Liver (tissue), 9 donors: ENCODE data around the gene MCTP1. TPM values are rescaled to one million over a fixed set of nuclear protein-coding genes. Genes with fewer than 3 reads are reported as not detected.

Source experiments
- DNase-seq: peaks from one replicate; pipeline ENCODE4 v3.0.0-alpha.2; 2017; ENCODE audit warnings: low spot score
- H3K27ac ChIP-seq, 2 donors: one replicate each; pipeline ENCODE4 v1.7.0; 2013; ENCODE audit warnings: inconsistent platforms in 2 of 2, low read length in 2 of 2, control low read depth in 1 of 2, low read depth in 1 of 2, mild to moderate bottlenecking in 1 of 2
- H3K27me3 ChIP-seq, 4 donors: one replicate each; pipeline versions ENCODE4 v1.6.1 to v1.7.0; 2013; ENCODE audit warnings: low read length in 3 of 4, inconsistent platforms in 1 of 4, mild to moderate bottlenecking in 1 of 4, moderate library complexity in 1 of 4; ENCODE audit not compliant: control insufficient read depth in 4 of 4, insufficient read depth in 4 of 4
- H3K36me3 ChIP-seq, 4 donors: one replicate each; pipeline versions ENCODE4 v1.6.1 to v1.7.0; 2013; ENCODE audit warnings: low read length in 3 of 4, mild to moderate bottlenecking in 3 of 4, low read depth in 1 of 4, moderate library complexity in 1 of 4; ENCODE audit not compliant: control insufficient read depth in 4 of 4, insufficient read depth in 3 of 4
- H3K4me1 ChIP-seq, 4 donors: one replicate each; pipeline versions ENCODE4 v1.6.1 to v1.7.0; 2013; ENCODE audit warnings: low read length in 3 of 4, mild to moderate bottlenecking in 3 of 4, moderate library complexity in 1 of 4; ENCODE audit not compliant: control insufficient read depth in 4 of 4, insufficient read depth in 4 of 4
- H3K4me3 ChIP-seq, 3 donors: one replicate each; pipeline versions ENCODE4 v1.6.1 to v1.7.0; 2013; ENCODE audit warnings: low read length in 3 of 3, control low read depth in 1 of 3, low read depth in 1 of 3, mild to moderate bottlenecking in 1 of 3
- H3K9ac ChIP-seq, 2 donors: one replicate each; pipeline ENCODE4 v1.7.0; 2013; ENCODE audit warnings: low read length in 2 of 2, mild to moderate bottlenecking in 2 of 2, moderate library complexity in 2 of 2, control low read depth in 1 of 2, low read depth in 1 of 2
- H3K9me3 ChIP-seq, 4 donors: one replicate each; pipeline versions ENCODE4 v1.6.1 to v1.7.0; 2013; ENCODE audit warnings: low read length in 3 of 4; ENCODE audit not compliant: control insufficient read depth in 4 of 4
- FOXA1 ChIP-seq: IDR thresholded peaks from 2 replicates; pipeline ENCODE4 v1.6.1; 2016; ENCODE audit warnings: antibody characterized with exemption
- GABPA ChIP-seq, 2 donors: IDR thresholded peaks in 1 of 2; conservative IDR thresholded peaks in 1 of 2; 2 replicates each; pipeline ENCODE4 v1.6.1; 2016; ENCODE audit warnings: antibody characterized with exemption in 2 of 2, mild to moderate bottlenecking in 1 of 2, moderate library complexity in 1 of 2
- HNF4A ChIP-seq, 2 donors: conservative IDR thresholded peaks; 2 replicates each; pipeline ENCODE4 v1.6.1; 2016; ENCODE audit warnings: antibody characterized with exemption in 2 of 2, mild to moderate bottlenecking in 2 of 2
- HNF4G ChIP-seq: IDR thresholded peaks from 2 replicates; pipeline ENCODE4 v1.6.1; 2016; ENCODE audit warnings: antibody characterized with exemption
- JUND ChIP-seq, 2 donors: IDR thresholded peaks; 2 replicates each; pipeline ENCODE4 v1.6.1; 2016; ENCODE audit warnings: antibody characterized with exemption in 2 of 2
- NR2F2 ChIP-seq: IDR thresholded peaks from 2 replicates; pipeline ENCODE4 v1.6.1; 2016; ENCODE audit warnings: antibody characterized with exemption
- RAD21 ChIP-seq, 2 donors: IDR thresholded peaks; 2 replicates each; pipeline ENCODE4 v1.6.1; 2016; ENCODE audit warnings: antibody characterized with exemption in 2 of 2, mild to moderate bottlenecking in 2 of 2
- RXRA ChIP-seq, 2 donors: IDR thresholded peaks; 2 replicates each; pipeline ENCODE4 v1.6.1; 2017 to 2018; ENCODE audit warnings: antibody characterized with exemption in 2 of 2, mild to moderate bottlenecking in 1 of 2
- TAF1 ChIP-seq: conservative IDR thresholded peaks from 2 replicates; pipeline ENCODE4 v1.6.1; 2016; ENCODE audit warnings: antibody characterized with exemption, mild to moderate bottlenecking
- YY1 ChIP-seq: IDR thresholded peaks from 2 replicates; pipeline ENCODE4 v1.6.1; 2016; ENCODE audit warnings: antibody characterized with exemption, mild to moderate bottlenecking
- WGBS: extraction: QIAGEN DNeasy Blood & Tissue Kit; methylation state at CpG from one replicate; pipeline ENCODE4 v1.1.7; 2013; 5-methylcytosine and 5-hydroxymethylcytosine counted together
- polyA plus RNA-seq, 2 donors: library from polyadenylated mRNA; stranded (reverse) in 1 of 2; unstranded in 1 of 2; fragments of 200-250 nt in 1 of 2; fragments of >200 nt in 1 of 2; fragmentation: Nextera tagmentation in 1 of 2; extraction: Ambion mirVana in 1 of 2; gene quantifications; one replicate each; pipeline versions ENCODE4 v1.2.1 to v1.2.3, GENCODE V29; 2013 to 2015
- total RNA-seq, 2 donors: library from RNA; depleted of rRNA; stranded (reverse); fragments of >200 nt; gene quantifications; one replicate each; pipeline ENCODE4 v1.2.3, GENCODE V29; 2014
- TF ChIP-seq, protein P1 (sequence below): IDR thresholded peaks from 2 replicates; pipeline ENCODE4 v1.6.1; 2016; ENCODE audit warnings: antibody characterized with exemption
- TF ChIP-seq, protein P2 (sequence below): fragments of 150-350 bp; IDR thresholded peaks from 2 replicates; pipeline ENCODE4 v1.5.1; 2017; ENCODE audit warnings: improper control_type of control experiment, low read depth, low read length; ENCODE audit not compliant: missing input control
- TF ChIP-seq, protein P3 (sequence below): IDR thresholded peaks from 2 replicates; pipeline ENCODE4 v1.6.1; 2016; ENCODE audit warnings: antibody characterized with exemption
- TF ChIP-seq, protein P4 (sequence below): IDR thresholded peaks from 2 replicates; pipeline ENCODE4 v1.6.1; 2016; ENCODE audit warnings: antibody characterized with exemption, mild to moderate bottlenecking
- donor health status: healthy.
- donor health status: healthy.
- donor health status: healthy.
- donor health status: healthy.
- donor health status: healthy.

MCTP1 gene
- total and polyA plus RNA-seq, 4 donors: 0.67 to 7.6 (median 4.3) TPM

DNA sequence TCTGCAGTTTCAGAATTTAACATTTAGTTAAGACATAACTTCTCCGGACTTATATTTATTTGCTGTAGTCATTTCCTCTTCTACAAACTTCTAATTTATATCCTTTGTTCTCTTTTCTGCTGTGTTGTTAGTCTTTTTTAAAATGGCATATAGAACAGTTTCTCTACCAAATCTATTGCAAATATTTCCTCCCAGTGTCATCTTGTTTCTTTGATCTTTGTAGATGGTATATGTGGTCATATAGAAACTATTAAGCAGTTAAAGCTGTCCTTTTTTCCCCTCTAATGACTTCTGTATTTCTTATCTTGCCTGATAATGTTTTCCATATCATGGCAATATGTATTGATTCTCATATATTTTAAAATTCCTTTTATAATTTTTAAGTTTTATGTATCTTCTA lies 264.5 kb downstream of the MCTP1 start:
- no peak for DNase-seq
- TF ChIP-seq NR2F2 (no peak), TAF1 (no peak), FOXA1 (no peak), JUND (IDR thresholded peaks at IDR 0.05) (no peak), GABPA (IDR thresholded peaks at IDR 0.05 in 1 of 2, conservative IDR thresholded peaks at IDR 0.05 in 1 of 2) (no peak), HNF4A (conservative IDR thresholded peaks at IDR 0.05) (no peak), YY1 (no peak), RAD21 (IDR thresholded peaks at IDR 0.05) (no peak), RXRA (IDR thresholded peaks at IDR 0.05) (no peak)
- TF ChIP-seq, protein P1, sequence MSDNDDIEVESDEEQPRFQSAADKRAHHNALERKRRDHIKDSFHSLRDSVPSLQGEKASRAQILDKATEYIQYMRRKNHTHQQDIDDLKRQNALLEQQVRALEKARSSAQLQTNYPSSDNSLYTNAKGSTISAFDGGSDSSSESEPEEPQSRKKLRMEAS: no peak
- TF ChIP-seq, protein P2, sequence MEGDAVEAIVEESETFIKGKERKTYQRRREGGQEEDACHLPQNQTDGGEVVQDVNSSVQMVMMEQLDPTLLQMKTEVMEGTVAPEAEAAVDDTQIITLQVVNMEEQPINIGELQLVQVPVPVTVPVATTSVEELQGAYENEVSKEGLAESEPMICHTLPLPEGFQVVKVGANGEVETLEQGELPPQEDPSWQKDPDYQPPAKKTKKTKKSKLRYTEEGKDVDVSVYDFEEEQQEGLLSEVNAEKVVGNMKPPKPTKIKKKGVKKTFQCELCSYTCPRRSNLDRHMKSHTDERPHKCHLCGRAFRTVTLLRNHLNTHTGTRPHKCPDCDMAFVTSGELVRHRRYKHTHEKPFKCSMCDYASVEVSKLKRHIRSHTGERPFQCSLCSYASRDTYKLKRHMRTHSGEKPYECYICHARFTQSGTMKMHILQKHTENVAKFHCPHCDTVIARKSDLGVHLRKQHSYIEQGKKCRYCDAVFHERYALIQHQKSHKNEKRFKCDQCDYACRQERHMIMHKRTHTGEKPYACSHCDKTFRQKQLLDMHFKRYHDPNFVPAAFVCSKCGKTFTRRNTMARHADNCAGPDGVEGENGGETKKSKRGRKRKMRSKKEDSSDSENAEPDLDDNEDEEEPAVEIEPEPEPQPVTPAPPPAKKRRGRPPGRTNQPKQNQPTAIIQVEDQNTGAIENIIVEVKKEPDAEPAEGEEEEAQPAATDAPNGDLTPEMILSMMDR: no peak
- TF ChIP-seq, protein P3, sequence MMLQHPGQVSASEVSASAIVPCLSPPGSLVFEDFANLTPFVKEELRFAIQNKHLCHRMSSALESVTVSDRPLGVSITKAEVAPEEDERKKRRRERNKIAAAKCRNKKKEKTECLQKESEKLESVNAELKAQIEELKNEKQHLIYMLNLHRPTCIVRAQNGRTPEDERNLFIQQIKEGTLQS: no peak
- TF ChIP-seq, protein P4, sequence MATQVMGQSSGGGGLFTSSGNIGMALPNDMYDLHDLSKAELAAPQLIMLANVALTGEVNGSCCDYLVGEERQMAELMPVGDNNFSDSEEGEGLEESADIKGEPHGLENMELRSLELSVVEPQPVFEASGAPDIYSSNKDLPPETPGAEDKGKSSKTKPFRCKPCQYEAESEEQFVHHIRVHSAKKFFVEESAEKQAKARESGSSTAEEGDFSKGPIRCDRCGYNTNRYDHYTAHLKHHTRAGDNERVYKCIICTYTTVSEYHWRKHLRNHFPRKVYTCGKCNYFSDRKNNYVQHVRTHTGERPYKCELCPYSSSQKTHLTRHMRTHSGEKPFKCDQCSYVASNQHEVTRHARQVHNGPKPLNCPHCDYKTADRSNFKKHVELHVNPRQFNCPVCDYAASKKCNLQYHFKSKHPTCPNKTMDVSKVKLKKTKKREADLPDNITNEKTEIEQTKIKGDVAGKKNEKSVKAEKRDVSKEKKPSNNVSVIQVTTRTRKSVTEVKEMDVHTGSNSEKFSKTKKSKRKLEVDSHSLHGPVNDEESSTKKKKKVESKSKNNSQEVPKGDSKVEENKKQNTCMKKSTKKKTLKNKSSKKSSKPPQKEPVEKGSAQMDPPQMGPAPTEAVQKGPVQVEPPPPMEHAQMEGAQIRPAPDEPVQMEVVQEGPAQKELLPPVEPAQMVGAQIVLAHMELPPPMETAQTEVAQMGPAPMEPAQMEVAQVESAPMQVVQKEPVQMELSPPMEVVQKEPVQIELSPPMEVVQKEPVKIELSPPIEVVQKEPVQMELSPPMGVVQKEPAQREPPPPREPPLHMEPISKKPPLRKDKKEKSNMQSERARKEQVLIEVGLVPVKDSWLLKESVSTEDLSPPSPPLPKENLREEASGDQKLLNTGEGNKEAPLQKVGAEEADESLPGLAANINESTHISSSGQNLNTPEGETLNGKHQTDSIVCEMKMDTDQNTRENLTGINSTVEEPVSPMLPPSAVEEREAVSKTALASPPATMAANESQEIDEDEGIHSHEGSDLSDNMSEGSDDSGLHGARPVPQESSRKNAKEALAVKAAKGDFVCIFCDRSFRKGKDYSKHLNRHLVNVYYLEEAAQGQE: no peak
- Histone ChIP-seq H3K4me3 (no peak overlapping the region), H3K36me3 (no peaks in the 10 kb centered on the region), H3K27me3 (no peaks in the 10 kb centered on the region), H3K9ac (no peak overlapping the region), H3K9me3 (peaks cover 0 to 2% (median 0%) of the 10 kb centered on the region in 4 donors), H3K4me1 (peaks cover 0 to 1% (median 0%) of the 10 kb centered on the region in 4 donors), H3K27ac (no peak overlapping the region)
- WGBS: 0% methylated on average over 1 of the region's 1 CpG

DNA sequence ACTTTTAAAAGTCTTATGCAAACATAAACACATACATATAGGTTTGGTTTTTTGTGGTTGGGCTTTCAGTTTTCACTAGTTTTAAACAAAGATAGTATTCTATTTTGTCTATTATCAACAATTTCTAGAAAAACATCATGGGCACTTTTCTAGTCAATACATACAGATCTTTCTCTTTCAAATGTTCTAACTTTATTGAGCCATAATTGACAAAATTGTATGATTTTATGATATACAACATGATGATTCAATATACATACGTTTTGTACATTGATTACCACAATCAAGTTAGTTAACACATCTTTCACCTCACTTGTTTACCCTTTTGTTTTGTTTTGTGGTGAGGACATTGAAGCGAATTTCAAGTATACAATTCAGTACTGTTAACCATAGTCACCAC lies 265.9 kb downstream of the MCTP1 start:
- Histone ChIP-seq H3K4me3 (no peak overlapping the region), H3K4me1 (peaks cover 0 to 1% (median 0%) of the 10 kb centered on the region in 4 donors), H3K27ac (no peak overlapping the region), H3K36me3 (no peaks in the 10 kb centered on the region), H3K27me3 (no peaks in the 10 kb centered on the region), H3K9ac (no peak overlapping the region), H3K9me3 (peaks cover 0 to 2% (median 0%) of the 10 kb centered on the region in 4 donors)
- no peak for DNase-seq
- 53% methylated on average over 2 of the region's 2 CpGs for WGBS
- TF ChIP-seq NR2F2 (no peak), HNF4G (no peak), TAF1 (no peak), JUND (IDR thresholded peaks at IDR 0.05) (no peak)
